PC-9 (cell line): ENCODE results near the gene NPPB.

Source experiments
- CTCF ChIP-seq: fragments of 200-600 bp; sonication (generic); conservative IDR thresholded peaks from 2 replicates; pipeline ENCODE4 v1.6.1; 2017; ENCODE audit warnings: mixed run types, antibody characterized with exemption, mild to moderate bottlenecking, moderate library complexity
- EZH2 ChIP-seq: fragments of 200-600 bp; sonication (generic); IDR thresholded peaks from 2 replicates; pipeline ENCODE4 v1.8.0; 2017; ENCODE audit warnings: antibody characterized with exemption, low read depth

GRCh38 chr1:11908095-11908675, 49.4 kb upstream of the NPPB start:
- no peak for TF ChIP-seq EZH2
- TF ChIP-seq CTCF, result no peak
